Retinal pigment epithelial cell (primary cell): ENCODE data around the gene VPS13D.
A peak's percentile ranks its signal among the peaks of the same experiment; 100 is the strongest.

Source experiments
- DNase-seq: peaks from one replicate; pipeline ENCODE4 v3.0.0-alpha.2; 2010; ENCODE audit warnings: low read depth
- H3K4me3 ChIP-seq: 2 replicates; pipeline ENCODE4 v1.5.1; 2011; ENCODE audit warnings: mild to moderate bottlenecking, low read length, control low read depth, moderate library complexity
- CTCF ChIP-seq: conservative IDR thresholded peaks from 2 replicates; pipeline ENCODE4 v1.5.1; 2011; ENCODE audit warnings: low read depth, low read length, control low read depth, inconsistent platforms

Gene VPS13D

DNA sequence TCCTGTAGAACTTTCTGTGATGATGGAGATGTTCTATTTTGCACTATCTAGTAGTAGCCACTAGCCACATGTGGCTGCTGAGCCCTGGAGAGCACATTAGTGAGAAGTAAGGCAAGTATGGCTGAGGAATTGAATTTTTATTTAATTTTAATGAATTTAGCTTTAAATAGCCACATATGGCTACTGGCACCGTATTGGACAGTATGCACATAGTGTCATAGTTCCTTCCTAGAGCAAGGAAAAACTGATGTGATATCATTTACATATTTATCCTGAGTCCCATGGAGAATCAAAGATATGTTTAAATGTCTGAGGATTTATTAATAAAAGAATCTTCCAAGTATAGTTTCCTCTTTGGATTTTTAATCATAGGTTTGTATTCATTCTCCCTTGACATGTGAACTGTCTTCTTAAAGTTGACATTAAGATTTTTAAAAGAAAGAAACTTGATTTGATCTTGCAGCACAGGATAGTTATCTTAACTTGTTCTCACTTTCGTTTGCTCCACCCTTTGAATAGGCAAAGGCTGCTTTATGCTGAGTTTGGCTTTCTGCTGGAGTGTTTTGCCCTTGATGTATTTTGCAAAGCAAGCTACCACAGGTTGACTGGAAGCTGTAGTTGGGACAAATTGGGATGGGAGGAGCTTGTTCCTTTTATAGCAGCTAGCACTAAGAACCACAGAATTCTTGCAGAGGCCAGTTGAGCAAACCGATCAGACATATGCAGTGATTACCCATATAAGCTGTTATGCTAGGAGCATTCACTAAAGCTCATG is 129.7 kb downstream of the VPS13D start:
- no peak overlapping the region for H3K4me3 ChIP-seq

GRCh38 chr1:12368646-12369045 is 138.8 kb downstream of the VPS13D start:
- DNase-seq: no peak
- TF ChIP-seq CTCF: no peak

More for the DNA sequence above, 129.7 kb downstream of the VPS13D start:
- no peak for DNase-seq
- TF ChIP-seq CTCF: no peak

GRCh38 chr1:12369258-12369657 is 139.4 kb downstream of the VPS13D start:
- TF ChIP-seq CTCF: no peak
- no peak overlapping the region for H3K4me3 ChIP-seq
- DNase-seq: no peak

More at GRCh38 chr1:12368646-12369045, 138.8 kb downstream of the VPS13D start:
- no peak overlapping the region for H3K4me3 ChIP-seq

- H3K4me3 ChIP-seq: no peak overlapping the region
- no peak for TF ChIP-seq CTCF
- peak; percentile 72 for DNase-seq
These were observed 140.6 kb downstream of the VPS13D start for GRCh38 chr1:12370333-12370975.

- TF ChIP-seq CTCF: no peak
- DNase-seq: no peak
- no peak overlapping the region for H3K4me3 ChIP-seq
These were observed 141.2 kb downstream of the VPS13D start for GRCh38 chr1:12371053-12371452.

GRCh38 chr1:12372180-12372579 is 142.3 kb downstream of the VPS13D start:
- no peak overlapping the region for H3K4me3 ChIP-seq
- no peak for DNase-seq
- TF ChIP-seq CTCF: no peak

- H3K4me3 ChIP-seq: no peak overlapping the region
- no peak for TF ChIP-seq CTCF
- no peak for DNase-seq
These were observed 142.9 kb downstream of the VPS13D start for GRCh38 chr1:12372761-12373160.
